GM19397 (cell line): ENCODE measurements around the gene SORL1.

Experiments used
- ATAC-seq: cut with Tn5 transposase; IDR thresholded peaks from one replicate; pipeline ENCODE4 v1.9.1; 2021; ENCODE audit warnings: mild to moderate bottlenecking, moderate library complexity; ENCODE audit not compliant: unreplicated experiment

SORL1 gene

DNA sequence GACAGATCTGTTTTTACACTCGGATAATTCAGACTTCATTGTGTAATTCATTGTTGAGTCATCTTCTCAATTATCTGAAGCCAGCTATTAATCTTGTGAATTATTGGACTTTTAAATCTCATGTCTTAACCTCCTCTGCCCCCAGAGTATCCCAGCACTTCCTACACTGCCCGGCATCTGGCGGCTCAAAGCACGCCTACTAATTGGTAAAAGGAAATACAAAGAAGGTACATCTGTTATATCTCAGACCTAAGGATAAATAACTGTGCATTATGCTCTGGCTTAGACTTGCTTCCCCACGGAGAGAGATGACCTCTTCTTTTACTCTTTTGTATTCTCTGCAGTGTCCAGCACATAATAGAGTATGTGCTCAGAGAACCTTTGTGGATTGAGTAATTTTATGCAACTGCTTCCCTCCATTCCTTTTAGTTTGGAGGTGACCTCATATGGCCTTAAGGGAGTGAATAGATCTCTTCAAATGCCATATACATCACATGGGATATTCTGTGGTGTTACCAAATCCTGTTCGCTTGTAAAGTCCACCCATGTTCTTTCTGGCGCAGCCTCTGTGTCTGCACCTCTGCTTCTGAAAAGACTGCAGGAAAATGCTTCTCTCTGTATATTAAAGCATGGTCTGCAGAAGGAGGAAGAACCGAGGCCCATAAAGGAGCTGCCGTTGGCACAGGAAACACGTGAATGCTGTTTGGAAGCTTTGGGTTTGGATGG, 126.3 kb downstream of the SORL1 start:
- no peak for ATAC-seq

GRCh38 chr11:121580154-121580553, 128.0 kb downstream of the SORL1 start:
- no peak for ATAC-seq

- no peak for ATAC-seq
Observed at GRCh38 chr11:121581607-121582006, 129.5 kb downstream of the SORL1 start.

DNA sequence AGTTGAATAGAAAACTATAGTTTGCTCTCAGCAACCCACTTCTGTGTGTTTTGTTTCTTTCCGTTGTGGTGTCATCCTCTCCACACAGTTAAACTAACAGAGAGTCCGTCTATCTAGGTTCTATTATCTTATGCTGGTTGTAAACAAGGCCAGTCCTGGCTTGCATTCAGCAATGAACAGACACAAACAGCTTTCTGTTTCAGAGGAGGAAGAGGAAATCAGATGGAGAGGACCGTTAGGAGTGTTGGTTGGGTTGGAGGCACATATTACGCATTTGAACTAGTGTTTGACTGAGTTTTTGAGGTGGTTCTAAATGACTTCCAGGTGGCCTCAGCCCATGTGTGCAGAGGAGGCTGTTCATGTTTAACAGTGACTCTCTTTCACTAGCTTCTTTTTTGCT, 130.2 kb downstream of the SORL1 start:
- ATAC-seq = no peak

- no peak for ATAC-seq
Observed at GRCh38 chr11:121583825-121584224, 131.7 kb downstream of the SORL1 start.

GRCh38 chr11:121586750-121587149, 134.6 kb downstream of the SORL1 start:
- no peak for ATAC-seq

DNA sequence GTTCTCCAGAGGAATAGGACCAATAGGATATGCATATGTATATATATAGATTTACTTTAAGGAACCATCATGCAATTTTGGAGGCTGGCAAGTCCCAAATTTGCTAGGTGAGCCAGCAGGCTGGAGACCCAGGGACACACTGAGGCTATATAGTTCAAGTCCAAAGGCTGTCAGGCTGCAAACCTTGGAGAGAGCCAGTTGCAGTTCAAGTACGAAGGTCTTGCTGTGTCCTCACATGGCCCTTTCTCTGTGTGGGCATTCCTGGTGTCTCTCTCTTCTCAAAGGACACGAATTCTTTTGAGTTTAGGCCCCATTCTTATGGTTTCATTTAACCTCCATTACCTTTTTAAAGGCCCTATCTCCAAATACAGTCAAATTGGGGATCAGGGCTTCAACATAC, 135.1 kb downstream of the SORL1 start:
- ATAC-seq = no peak

DNA sequence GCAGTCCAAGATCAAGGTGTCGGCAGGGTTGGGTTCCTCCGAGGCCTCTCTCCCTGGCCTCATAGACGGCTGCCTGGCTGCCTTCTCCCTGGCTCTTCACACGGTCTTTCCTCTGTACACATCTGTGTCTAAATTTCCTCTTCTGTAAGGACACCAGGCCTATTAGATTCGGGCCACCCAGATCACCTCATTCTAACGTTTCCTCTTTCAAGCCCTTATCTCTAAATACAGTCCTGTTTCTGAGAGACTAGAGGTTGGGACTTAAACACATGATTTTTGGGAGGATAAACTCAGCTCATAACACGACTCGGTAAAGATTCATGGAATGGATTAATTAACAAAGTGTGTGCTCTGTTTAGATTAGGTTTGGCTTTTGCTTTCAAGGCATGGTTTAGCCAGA, 136.6 kb downstream of the SORL1 start:
- ATAC-seq = no peak

GRCh38 chr11:121589946-121590537, 137.9 kb downstream of the SORL1 start:
- ATAC-seq = peak; percentile 74

DNA sequence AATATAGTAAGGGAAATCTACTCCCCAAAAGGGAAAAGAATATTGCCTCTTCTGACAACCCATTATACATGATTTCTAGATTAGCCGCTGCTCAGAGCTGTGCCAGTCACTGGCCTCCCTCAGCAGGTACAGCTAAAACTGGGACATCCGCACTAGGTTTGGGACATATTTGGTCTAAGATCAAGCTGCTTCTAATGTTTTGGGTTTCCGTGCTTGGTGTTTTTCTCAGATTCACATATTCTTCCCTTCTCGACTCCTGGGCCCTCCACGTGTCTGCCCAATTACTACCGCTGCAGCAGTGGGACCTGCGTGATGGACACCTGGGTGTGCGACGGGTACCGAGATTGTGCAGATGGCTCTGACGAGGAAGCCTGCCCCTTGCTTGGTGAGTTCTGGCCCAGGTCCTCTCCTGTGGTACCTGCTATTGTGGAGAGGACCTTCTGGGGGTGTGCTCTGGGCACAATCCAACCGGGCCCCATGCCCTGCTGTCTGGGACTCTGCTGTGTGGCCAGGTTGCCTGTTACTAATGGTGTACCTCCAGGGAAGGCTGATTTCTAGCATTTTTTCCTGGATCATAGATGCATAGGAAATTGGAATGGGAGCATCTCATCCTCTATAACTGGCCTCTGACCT, 138.8 kb downstream of the SORL1 start:
- ATAC-seq = no peak

GRCh38 chr11:121591405-121592033, 139.4 kb downstream of the SORL1 start:
- ATAC-seq = no peak

DNA sequence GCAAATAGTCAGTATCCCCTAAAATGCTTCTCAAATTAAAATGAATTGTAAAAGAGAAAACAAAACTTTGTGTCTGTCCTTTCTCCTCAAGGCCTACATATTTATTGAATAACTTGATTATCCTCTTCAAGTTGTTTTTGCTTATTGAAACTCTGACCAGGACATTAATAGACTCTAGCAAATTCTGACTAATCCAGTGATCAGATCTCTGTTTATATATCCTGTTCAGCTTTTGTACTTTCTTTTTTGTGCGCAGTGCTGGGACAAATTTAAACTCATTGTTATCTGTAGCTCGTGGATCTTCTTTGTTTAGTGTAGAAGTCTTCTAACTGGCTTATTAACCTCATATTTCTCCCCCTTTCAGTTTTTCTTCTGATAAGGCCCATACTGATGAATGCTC, 140.6 kb downstream of the SORL1 start:
- no peak for ATAC-seq

GRCh38 chr11:121595717-121596161, 143.6 kb downstream of the SORL1 start:
- no peak for ATAC-seq

GRCh38 chr11:121596195-121597155, 144.4 kb downstream of the SORL1 start:
- ATAC-seq = no peak

DNA sequence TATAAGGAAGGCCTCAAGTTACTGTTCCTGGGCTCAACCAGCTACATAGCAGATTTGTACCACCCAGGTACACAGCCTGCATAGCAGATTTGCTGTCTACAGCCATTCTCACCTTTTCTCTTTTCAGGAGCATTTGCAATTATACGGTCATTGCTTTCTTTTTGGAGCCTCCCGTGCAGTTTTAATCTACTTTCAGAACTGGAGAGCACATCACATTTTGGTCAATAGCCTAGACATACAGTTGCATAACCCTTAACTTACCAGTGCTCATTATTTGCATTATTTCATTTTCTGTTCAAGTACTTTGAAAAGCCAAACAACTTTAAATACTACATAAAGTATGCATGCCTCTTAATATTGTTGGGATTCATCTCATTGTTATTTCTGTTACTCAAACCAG, 151.2 kb downstream of the SORL1 start:
- ATAC-seq = no peak

- no peak for ATAC-seq
Observed at GRCh38 chr11:121604152-121604551, 152.0 kb downstream of the SORL1 start.

- ATAC-seq = no peak
Observed at GRCh38 chr11:121606354-121606753, 154.2 kb downstream of the SORL1 start.

GRCh38 chr11:121607341-121607740, 155.2 kb downstream of the SORL1 start:
- no peak for ATAC-seq

DNA sequence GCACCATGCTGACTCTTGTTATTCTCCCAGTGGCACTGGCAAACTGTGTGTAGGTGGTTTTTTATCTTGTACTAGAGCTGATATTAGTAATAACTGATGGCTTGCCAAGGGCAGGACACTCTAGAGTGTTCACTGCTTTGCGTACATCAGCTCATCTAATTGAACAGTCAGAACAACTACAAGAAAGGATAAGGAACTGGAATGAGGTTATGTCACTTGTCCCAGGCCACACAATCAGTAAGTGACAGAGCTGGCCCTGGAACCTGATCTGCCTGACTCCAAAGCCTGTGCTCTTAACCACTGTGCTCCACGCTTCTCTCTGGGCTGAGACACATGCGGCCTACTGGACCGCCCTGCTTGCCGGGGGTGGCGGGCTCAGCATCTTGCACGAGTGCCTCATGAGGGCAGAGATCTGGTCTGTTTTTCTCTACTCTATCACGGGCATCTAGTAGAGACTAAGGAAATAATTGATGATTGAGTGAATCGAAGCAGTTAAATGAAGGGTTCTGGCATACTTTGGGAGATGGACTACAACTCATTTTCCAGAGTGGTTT, 156.5 kb downstream of the SORL1 start:
- no peak for ATAC-seq

DNA sequence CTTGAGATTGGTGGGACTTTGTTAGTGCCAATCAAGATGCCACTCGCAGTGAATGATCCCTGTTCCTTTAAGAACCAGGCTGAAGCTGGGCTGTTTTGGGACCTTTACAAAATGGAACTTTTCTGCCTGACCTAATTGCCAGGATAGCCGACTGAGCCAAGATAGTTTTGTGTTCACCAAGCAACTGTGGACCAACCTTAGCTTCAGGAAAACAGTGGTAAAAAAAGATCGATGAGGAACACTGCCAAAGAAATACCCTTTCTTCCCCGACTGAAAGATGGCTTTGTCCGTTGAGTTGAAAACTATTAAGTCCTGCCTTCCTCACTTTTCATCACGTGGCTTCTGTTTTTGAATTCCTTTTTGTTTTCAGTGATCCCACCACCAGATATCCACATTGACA, 158.6 kb downstream of the SORL1 start:
- ATAC-seq = no peak
